ENCODE data around the gene SLFN12L. TPM values are rescaled to one million over a fixed set of nuclear protein-coding genes. Genes with fewer than 3 reads are reported as not detected.
"Not testable (repeated sequence)": the region's sequence is repeated elsewhere in the genome, so short reads cannot be mapped to it uniquely, and the experiment has no call there.

Gene SLFN12L
- total RNA-seq, 1 experiment from 2014 or later, result not detected

GRCh38 chr17:35523296-35523695 lies 14.2 kb downstream of the SLFN12L start:
- H3K4me3 Mint-ChIP-seq, result no peak overlapping the region
- Histone ChIP-seq H2AK5ac (ENCODE audit: insufficient read length, low read length) (no peak overlapping the region), H2BK15ac (ENCODE audit: low read depth, low read length) (no peak overlapping the region), H2BK120ac (ENCODE audit: low read depth, low read length, poor library complexity, severe bottlenecking) (no peak overlapping the region), H3K4me1 (ENCODE audit: insufficient read depth, low read length) (no peaks in the 10 kb centered on the region), H3K23me2 (ENCODE audit: insufficient read length, low read depth, low read length, poor library complexity, severe bottlenecking) (no peaks in the 10 kb centered on the region), H4K91ac (ENCODE audit: insufficient read length, low read depth, low read length) (no peak overlapping the region), H3K4me2 (ENCODE audit: insufficient read depth, insufficient read length, low read length) (no peak overlapping the region), H2BK20ac (ENCODE audit: low read depth, low read length, poor library complexity, severe bottlenecking) (no peak overlapping the region), H3K79me2 (ENCODE audit: insufficient read depth, low read length) (no peaks in the 10 kb centered on the region), H4K8ac (replicated peaks; ENCODE audit: insufficient read length, low read depth, low read length) (no peak overlapping the region), H2AFZ (ENCODE audit: low read length) (no peak overlapping the region), H2BK5ac (ENCODE audit: insufficient read length, low read length) (no peak overlapping the region), H3K9me3 (ENCODE audit: control insufficient read depth, low read depth, low read length) (no peaks in the 10 kb centered on the region), H3K27me3 (ENCODE audit: insufficient read depth, low read length) (no peaks in the 10 kb centered on the region), H3K9ac (ENCODE audit: extremely low read depth, insufficient read length, low read length) (no peak overlapping the region), H4K5ac (ENCODE audit: insufficient read length, low read depth, low read length) (no peak overlapping the region), H3T11ph (ENCODE audit: low read length) (no peak overlapping the region), H3K18ac (ENCODE audit: insufficient read length, low read depth, low read length) (no peak overlapping the region), H2BK12ac (ENCODE audit: insufficient read length, low read depth, low read length) (no peak overlapping the region), H3K79me1 (ENCODE audit: insufficient read depth, low read depth, low read length, poor library complexity, severe bottlenecking) (no peaks in the 10 kb centered on the region), H4K20me1 (ENCODE audit: control insufficient read depth, insufficient read depth, insufficient read length) (no peaks in the 10 kb centered on the region), H3K27ac (ENCODE audit: insufficient read length, low read depth, low read length) (no peak overlapping the region), H3K56ac (ENCODE audit: insufficient read length, low read depth, low read length) (no peak overlapping the region), H3K14ac (ENCODE audit: insufficient read depth, low read length) (no peak overlapping the region), H3K23ac (ENCODE audit: insufficient read length, low read depth, low read length) (no peak overlapping the region), H3K4ac (ENCODE audit: low read depth, low read length) (no peak overlapping the region)
- WGBS (ENCODE audit: extremely low coverage, insufficient read length, low lambda C conversion rate), result no CpG with 5 or more reads among the region's 4 CpGs
- no peak for TF ChIP-seq CTCF (conservative IDR thresholded peaks at IDR 0.05)
- DNase-seq, result no peak
- peaks cover 46% of the 10 kb centered on the region for H3K27me3 Mint-ChIP-seq (ENCODE audit: low read depth)
- peaks cover 0 to 2% of the 10 kb centered on the region in 2 experiments; a peak in 2 of 5 replicates for H3K9me3 Mint-ChIP-seq
- no peak overlapping the region for H3K27ac Mint-ChIP-seq
- H3K4me1 Mint-ChIP-seq, result peaks cover 2 to 6% of the 10 kb centered on the region in 2 experiments; a peak in 3 of 4 replicates
- no peaks in the 10 kb centered on the region for H3K36me3 Mint-ChIP-seq (ENCODE audit: insufficient read depth in 1 of 3, low read depth in 3 of 3)

- not testable (repeated sequence) for H3K4ac ChIP-seq (ENCODE audit: low read depth, low read length); H2BK12ac ChIP-seq (ENCODE audit: insufficient read length, low read depth, low read length); H2AFZ ChIP-seq (ENCODE audit: low read length); H2BK5ac ChIP-seq (ENCODE audit: insufficient read length, low read length); H4K91ac ChIP-seq (ENCODE audit: insufficient read length, low read depth, low read length); H3K4me3 Mint-ChIP-seq; H3K27ac ChIP-seq (ENCODE audit: insufficient read length, low read depth, low read length); H2AK5ac ChIP-seq (ENCODE audit: insufficient read length, low read length); H2BK20ac ChIP-seq (ENCODE audit: low read depth, low read length, poor library complexity, severe bottlenecking); H4K20me1 ChIP-seq (ENCODE audit: control insufficient read depth, insufficient read depth, insufficient read length); H3K27me3 ChIP-seq (ENCODE audit: insufficient read depth, low read length); H3K4me1 ChIP-seq (ENCODE audit: insufficient read depth, low read length); H3K9me3 ChIP-seq (ENCODE audit: control insufficient read depth, low read depth, low read length); H3K4me2 ChIP-seq (ENCODE audit: insufficient read depth, insufficient read length, low read length); H4K8ac ChIP-seq (replicated peaks; ENCODE audit: insufficient read length, low read depth, low read length); H3K79me2 ChIP-seq (ENCODE audit: insufficient read depth, low read length); H3K9ac ChIP-seq (ENCODE audit: extremely low read depth, insufficient read length, low read length); H3K9me3 Mint-ChIP-seq; H3K56ac ChIP-seq (ENCODE audit: insufficient read length, low read depth, low read length); H3K23ac ChIP-seq (ENCODE audit: insufficient read length, low read depth, low read length); H3K23me2 ChIP-seq (ENCODE audit: insufficient read length, low read depth, low read length, poor library complexity, severe bottlenecking); H2BK15ac ChIP-seq (ENCODE audit: low read depth, low read length); H3K27ac Mint-ChIP-seq; H3K36me3 Mint-ChIP-seq (ENCODE audit: insufficient read depth in 1 of 3, low read depth in 3 of 3); H4K5ac ChIP-seq (ENCODE audit: insufficient read length, low read depth, low read length); H3T11ph ChIP-seq (ENCODE audit: low read length); H3K79me1 ChIP-seq (ENCODE audit: insufficient read depth, low read depth, low read length, poor library complexity, severe bottlenecking); H3K14ac ChIP-seq (ENCODE audit: insufficient read depth, low read length); H2BK120ac ChIP-seq (ENCODE audit: low read depth, low read length, poor library complexity, severe bottlenecking); DNase-seq; H3K4me1 Mint-ChIP-seq; H3K18ac ChIP-seq (ENCODE audit: insufficient read length, low read depth, low read length)
- WGBS (ENCODE audit: extremely low coverage, insufficient read length, low lambda C conversion rate), result no CpG with 5 or more reads among the region's 5 CpGs
- H3K27me3 Mint-ChIP-seq (ENCODE audit: low read depth), result peaks cover 52% of the 10 kb centered on the region
Observed at GRCh38 chr17:35521654-35522256, 15.7 kb downstream of the SLFN12L start.
